Vagina (tissue), 2 donors: ENCODE measurements around the gene CELSR2. TPM values are rescaled to one million over a fixed set of nuclear protein-coding genes. Genes with fewer than 3 reads are reported as not detected.
"Not testable (repeated sequence)": the region's sequence is repeated elsewhere in the genome, so short reads cannot be mapped to it uniquely, and the experiment has no call there.

Experiments
- DNase-seq, 2 donors: peaks; one replicate each; pipeline ENCODE4 v3.0.0-alpha.2; 2017; ENCODE audit errors: extremely low spot score in 2 of 2
- H3K27ac ChIP-seq: fragments of 200-600 bp; sonication (generic); one replicate; pipeline ENCODE4 v1.5.1; 2019
- H3K27me3 ChIP-seq: fragments of 200-600 bp; sonication (generic); one replicate; pipeline ENCODE4 v1.5.1; 2019
- H3K36me3 ChIP-seq, 2 donors: fragments of 200-600 bp; sonication (generic); one replicate each; pipeline ENCODE4 v1.5.1; 2017 to 2019
- H3K4me1 ChIP-seq: fragments of 200-600 bp; sonication (generic); one replicate; pipeline ENCODE4 v1.5.1; 2019
- H3K4me3 ChIP-seq, 2 donors: fragments of 200-600 bp; sonication (generic); 1 replicate in 1 of 2; 2 replicates in 1 of 2; pipeline ENCODE4 v1.5.1; 2016 to 2019
- H3K9me3 ChIP-seq: fragments of 200-600 bp; sonication (generic); one replicate; pipeline ENCODE4 v1.5.1; 2019
- POLR2A ChIP-seq, 2 donors: fragments of 450-650 bp; IDR thresholded peaks; one replicate each; pipeline ENCODE4 v1.6.1; 2017; ENCODE audit warnings: antibody characterized with exemption in 2 of 2, mild to moderate bottlenecking in 2 of 2, moderate library complexity in 2 of 2
- POLR2AphosphoS5 ChIP-seq, 2 donors: sonication (generic); formaldehyde crosslinking; IDR thresholded peaks; one replicate each; pipeline ENCODE4 v1.9.0; 2017; ENCODE audit warnings: antibody characterized with exemption in 2 of 2, mild to moderate bottlenecking in 2 of 2, low read depth in 1 of 2; ENCODE audit not compliant: insufficient read depth in 1 of 2
- intact Hi-C: fragments of 100-400 bp; cut with DNase I; formaldehyde crosslinking; loops from one replicate; pipeline ENCODE4 v1.15.1; 2023
- total RNA-seq: library from RNA; depleted of rRNA; stranded (reverse); fragments of >200 nt; gene quantifications from one replicate; pipeline ENCODE4 v1.2.3, GENCODE V29; 2016
- TF ChIP-seq, protein P1 (sequence below), 3 experiments: fragments of 450-650 bp in 2 of 3; fragments of 200-600 bp in 1 of 3; sonication (generic) in 1 of 3; IDR thresholded peaks; one replicate each; pipeline ENCODE4 v1.5.1; 2017 to 2019; ENCODE audit warnings: antibody characterized with exemption in 3 of 3, mild to moderate bottlenecking in 2 of 3, moderate library complexity in 2 of 3

CELSR2 gene
- total RNA-seq, 1 donor from 2014 or later: 38.5 TPM

DNA sequence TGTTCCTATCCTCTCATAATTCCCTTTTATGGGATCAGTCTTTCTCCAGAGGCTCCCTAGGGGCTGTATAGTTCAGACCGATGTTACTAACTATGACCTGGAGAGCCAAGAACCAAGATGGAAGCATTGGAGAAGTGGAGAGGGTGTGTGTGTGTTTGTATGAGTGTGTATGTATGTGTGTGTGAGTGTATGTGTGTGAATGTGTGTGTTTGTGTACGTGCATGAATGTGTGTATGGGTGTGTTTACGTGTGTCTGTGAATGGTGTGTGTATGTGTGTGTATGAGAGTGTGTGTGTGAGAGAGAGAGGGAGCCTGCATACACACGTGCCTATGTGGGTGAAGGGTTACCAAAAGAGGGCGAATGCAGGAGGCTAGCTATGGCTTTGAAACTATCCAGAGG lies 52.5 kb downstream of the CELSR2 start:
- Histone ChIP-seq H3K4me3 (no peak overlapping the region), H3K27me3 (no peaks in the 10 kb centered on the region), H3K36me3 (no peaks in the 10 kb centered on the region), H3K27ac (no peak overlapping the region), H3K9me3 (no peaks in the 10 kb centered on the region), H3K4me1 (peaks cover 14% of the 10 kb centered on the region)
- TF ChIP-seq POLR2A (IDR thresholded peaks at IDR 0.05) (no peak), POLR2AphosphoS5 (IDR thresholded peaks at IDR 0.05; ENCODE audit: insufficient read depth in 1 of 2, low read depth in 1 of 2) (no peak)
- TF ChIP-seq, protein P1, sequence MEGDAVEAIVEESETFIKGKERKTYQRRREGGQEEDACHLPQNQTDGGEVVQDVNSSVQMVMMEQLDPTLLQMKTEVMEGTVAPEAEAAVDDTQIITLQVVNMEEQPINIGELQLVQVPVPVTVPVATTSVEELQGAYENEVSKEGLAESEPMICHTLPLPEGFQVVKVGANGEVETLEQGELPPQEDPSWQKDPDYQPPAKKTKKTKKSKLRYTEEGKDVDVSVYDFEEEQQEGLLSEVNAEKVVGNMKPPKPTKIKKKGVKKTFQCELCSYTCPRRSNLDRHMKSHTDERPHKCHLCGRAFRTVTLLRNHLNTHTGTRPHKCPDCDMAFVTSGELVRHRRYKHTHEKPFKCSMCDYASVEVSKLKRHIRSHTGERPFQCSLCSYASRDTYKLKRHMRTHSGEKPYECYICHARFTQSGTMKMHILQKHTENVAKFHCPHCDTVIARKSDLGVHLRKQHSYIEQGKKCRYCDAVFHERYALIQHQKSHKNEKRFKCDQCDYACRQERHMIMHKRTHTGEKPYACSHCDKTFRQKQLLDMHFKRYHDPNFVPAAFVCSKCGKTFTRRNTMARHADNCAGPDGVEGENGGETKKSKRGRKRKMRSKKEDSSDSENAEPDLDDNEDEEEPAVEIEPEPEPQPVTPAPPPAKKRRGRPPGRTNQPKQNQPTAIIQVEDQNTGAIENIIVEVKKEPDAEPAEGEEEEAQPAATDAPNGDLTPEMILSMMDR (IDR thresholded peaks at IDR 0.05): no peak
- DNase-seq: no peak
- intact Hi-C loops: no loop called here

DNA sequence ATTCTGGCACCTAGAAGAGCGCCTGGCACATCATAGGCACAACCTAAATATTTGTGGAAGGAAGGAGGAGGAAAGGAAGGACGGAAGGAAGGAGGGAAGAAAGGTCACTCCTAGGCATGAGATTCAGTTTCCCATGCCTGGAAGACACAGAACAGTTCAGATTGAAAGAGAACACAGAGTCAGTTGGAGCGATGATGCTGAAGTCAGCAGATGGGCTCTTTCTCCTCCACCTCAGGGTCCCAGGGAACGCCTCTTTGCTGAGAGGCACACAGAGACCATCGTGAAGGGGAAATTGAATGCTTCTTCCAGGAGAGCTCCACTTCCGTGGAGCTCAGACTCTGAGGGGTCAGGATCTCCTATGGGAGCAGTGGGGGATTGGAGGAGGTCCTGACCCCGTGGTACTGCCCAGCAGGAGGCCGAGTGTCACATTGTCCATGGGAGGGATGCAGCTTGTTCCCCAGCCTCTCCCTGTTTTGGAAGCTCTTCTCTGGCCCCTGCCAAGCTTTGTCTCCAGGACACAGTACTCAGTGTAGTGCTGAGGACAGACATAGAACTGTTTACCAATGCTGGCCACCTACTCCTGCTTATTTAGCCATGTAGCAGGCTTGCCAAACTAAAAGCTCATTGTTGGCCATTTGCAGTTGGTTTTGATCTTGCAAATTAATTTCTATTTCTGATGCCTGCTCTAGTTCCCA lies 55.0 kb downstream of the CELSR2 start:
- DNase-seq: no peak
- no peaks in the 10 kb centered on the region for H3K27me3 ChIP-seq
- H3K27ac ChIP-seq: no peak overlapping the region
- H3K4me3 ChIP-seq: no peak overlapping the region
- peaks cover 5% of the 10 kb centered on the region for H3K4me1 ChIP-seq
- TF ChIP-seq POLR2AphosphoS5 (IDR thresholded peaks at IDR 0.05; ENCODE audit: insufficient read depth in 1 of 2, low read depth in 1 of 2): no peak
- no peak for TF ChIP-seq POLR2A (IDR thresholded peaks at IDR 0.05)
- TF ChIP-seq, protein P1 (IDR thresholded peaks at IDR 0.05): no peak
- no peaks in the 10 kb centered on the region for H3K36me3 ChIP-seq
- intact Hi-C loops: no loop called here
- no peaks in the 10 kb centered on the region for H3K9me3 ChIP-seq

DNA sequence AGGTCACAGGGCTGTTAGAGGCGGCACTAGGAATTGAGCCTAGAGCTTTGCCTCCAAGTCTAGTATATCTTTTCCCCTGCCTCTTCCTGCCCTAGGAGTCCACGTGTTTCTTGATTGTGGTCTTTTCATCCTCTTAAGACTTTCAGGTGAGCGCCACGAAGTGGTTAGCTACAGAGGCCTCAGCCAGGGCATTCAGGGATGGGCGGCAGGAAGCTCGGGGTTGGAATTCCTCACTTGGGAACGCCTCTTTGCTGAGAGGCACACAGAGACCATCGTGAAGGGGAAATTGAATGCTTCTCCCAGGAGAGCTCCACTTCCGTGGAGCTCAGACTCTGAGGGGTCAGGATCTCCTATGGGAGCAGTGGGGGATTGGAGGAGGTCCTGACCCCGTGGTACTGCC lies 56.7 kb downstream of the CELSR2 start:
- DNase-seq, H3K27ac ChIP-seq, intact Hi-C loops, H3K4me1 ChIP-seq, H3K27me3 ChIP-seq, H3K9me3 ChIP-seq, H3K4me3 ChIP-seq, H3K36me3 ChIP-seq: not testable (repeated sequence)

- Histone ChIP-seq H3K27me3 (no peaks in the 10 kb centered on the region), H3K4me3 (no peak within 1 kb of the TSS), H3K27ac (no peak within 1 kb of the TSS), H3K4me1 (no peaks in the 10 kb centered on the region), H3K9me3 (no peaks in the 10 kb centered on the region), H3K36me3 (no peaks in the 10 kb centered on the region)
- TF ChIP-seq POLR2AphosphoS5 (IDR thresholded peaks at IDR 0.05; ENCODE audit: insufficient read depth in 1 of 2, low read depth in 1 of 2): no peak
- TF ChIP-seq, protein P1 (IDR thresholded peaks at IDR 0.05): no peak
- TF ChIP-seq POLR2A (IDR thresholded peaks at IDR 0.05): no peak
- DNase-seq: no peak
- intact Hi-C loops: no loop called here
These were observed 57.5 kb downstream of the CELSR2 start, which contains the start of gene MYBPHL for GRCh38 chr1:109306832-109307273. Gene MYBPHL, minus strand, starts transcription at chr1:109307011. Its CDS starts 20 bp downstream, at chr1:109306991.

- intact Hi-C loops: no loop called here
- no peak for DNase-seq
These were observed 58.1 kb downstream of the CELSR2 start for GRCh38 chr1:109307274-109308021.

More at GRCh38 chr1:109307274-109308021, 58.1 kb downstream of the CELSR2 start:
- TF ChIP-seq POLR2AphosphoS5 (IDR thresholded peaks at IDR 0.05; ENCODE audit: insufficient read depth in 1 of 2, low read depth in 1 of 2) (no peak), POLR2A (IDR thresholded peaks at IDR 0.05) (no peak)
- TF ChIP-seq, protein P1 (IDR thresholded peaks at IDR 0.05): no peak
- H3K27ac ChIP-seq: no peak overlapping the region
- H3K4me1 ChIP-seq: no peaks in the 10 kb centered on the region
- H3K9me3 ChIP-seq: no peaks in the 10 kb centered on the region
- H3K27me3 ChIP-seq: no peaks in the 10 kb centered on the region
- no peaks in the 10 kb centered on the region for H3K36me3 ChIP-seq
- no peak overlapping the region for H3K4me3 ChIP-seq
